Left ventricle myocardium inferior (tissue), 1 donor: Measurements from ENCODE around the gene DUOXA1. TPM values are rescaled to one million over a fixed set of nuclear protein-coding genes. Genes with fewer than 3 reads are reported as not detected.
A peak's percentile ranks its signal among the peaks of the same experiment; 100 is the strongest.

Experiments
- DNase-seq: peaks from one replicate; pipeline ENCODE4 v3.0.0-alpha.2; 2020
- H3K27ac ChIP-seq: fragments of 200-600 bp; replicated peaks from 2 replicates; pipeline ENCODE4 v1.8.0; 2021
- H3K27me3 ChIP-seq: fragments of 200-600 bp; 2 replicates; pipeline ENCODE4 v1.8.0; 2021; ENCODE audit warnings: low read depth
- H3K36me3 ChIP-seq: fragments of 200-600 bp; 2 replicates; pipeline ENCODE4 v1.8.0; 2021
- H3K4me1 ChIP-seq: fragments of 200-600 bp; 2 replicates; pipeline ENCODE4 v1.8.0; 2021
- H3K4me3 ChIP-seq: fragments of 200-600 bp; 2 replicates; pipeline ENCODE4 v1.8.0; 2021; ENCODE audit warnings: mild to moderate bottlenecking, moderate library complexity
- H3K9me3 ChIP-seq: fragments of 200-600 bp; replicated peaks from 2 replicates; pipeline ENCODE4 v1.8.0; 2021
- intact Hi-C: fragments of 100-400 bp; cut with micrococcal nuclease; formaldehyde crosslinking; loops from one replicate; pipeline ENCODE4 v1.11.0; 2022
- total RNA-seq: library from RNA; stranded (reverse); fragmentation: NEBNext Ultra II Directional; extraction: Animal tissue kit (Norgen Biotek cat#: 25700); gene quantifications from one replicate; pipeline ENCODE4 v1.2.1, GENCODE V29; 2021
- TF ChIP-seq, protein P1 (sequence below): fragments of 200-600 bp; IDR thresholded peaks from 2 replicates; pipeline ENCODE4 v1.8.0; 2021; ENCODE audit warnings: antibody characterized with exemption, mild to moderate bottlenecking, borderline replicate concordance
- donor health status: DM: no; HTN: yes; CAD: no; lungs with severe emphysema.

The DUOXA1 gene
- total RNA-seq, 1 donor from 2014 or later, result 0.30 TPM

DNA sequence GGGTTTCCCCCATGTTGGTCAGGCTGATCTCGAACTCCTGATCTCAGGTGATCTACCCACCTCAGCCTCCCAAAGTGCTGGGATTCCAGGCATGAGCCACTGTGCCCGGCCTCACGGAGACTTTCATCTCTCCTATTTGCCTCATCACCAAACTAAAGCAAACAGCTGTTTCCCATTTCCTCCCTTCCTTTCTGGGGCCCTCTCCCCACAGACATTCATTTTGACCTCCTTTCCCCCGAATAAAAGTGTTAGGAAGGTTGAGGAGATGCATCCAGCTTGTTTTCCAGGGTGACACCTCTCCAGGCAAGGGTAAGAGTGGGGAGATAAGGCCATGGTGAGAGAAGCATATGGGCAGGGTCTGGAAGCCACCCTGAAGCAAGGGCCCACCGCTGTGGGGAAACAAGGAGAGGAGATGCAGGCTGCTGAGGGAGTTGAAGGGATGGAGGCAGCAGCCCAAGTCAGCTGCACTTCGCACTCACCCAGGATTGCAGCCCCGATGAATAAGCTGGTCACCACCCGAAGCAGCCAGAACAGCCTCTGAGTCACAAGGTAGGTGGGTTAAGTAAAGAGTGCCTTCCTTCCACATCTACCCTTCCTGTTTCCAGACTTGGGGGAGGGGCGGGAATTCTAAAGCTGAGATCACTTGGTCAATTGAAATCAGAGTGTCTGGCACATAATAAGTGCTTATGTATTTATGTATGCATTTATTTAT is 7.8 kb downstream of the DUOXA1 start:
- peaks cover 83% of the 10 kb centered on the region for H3K27me3 ChIP-seq
- H3K9me3 ChIP-seq, result no peaks in the 10 kb centered on the region
- TF ChIP-seq, protein P1, sequence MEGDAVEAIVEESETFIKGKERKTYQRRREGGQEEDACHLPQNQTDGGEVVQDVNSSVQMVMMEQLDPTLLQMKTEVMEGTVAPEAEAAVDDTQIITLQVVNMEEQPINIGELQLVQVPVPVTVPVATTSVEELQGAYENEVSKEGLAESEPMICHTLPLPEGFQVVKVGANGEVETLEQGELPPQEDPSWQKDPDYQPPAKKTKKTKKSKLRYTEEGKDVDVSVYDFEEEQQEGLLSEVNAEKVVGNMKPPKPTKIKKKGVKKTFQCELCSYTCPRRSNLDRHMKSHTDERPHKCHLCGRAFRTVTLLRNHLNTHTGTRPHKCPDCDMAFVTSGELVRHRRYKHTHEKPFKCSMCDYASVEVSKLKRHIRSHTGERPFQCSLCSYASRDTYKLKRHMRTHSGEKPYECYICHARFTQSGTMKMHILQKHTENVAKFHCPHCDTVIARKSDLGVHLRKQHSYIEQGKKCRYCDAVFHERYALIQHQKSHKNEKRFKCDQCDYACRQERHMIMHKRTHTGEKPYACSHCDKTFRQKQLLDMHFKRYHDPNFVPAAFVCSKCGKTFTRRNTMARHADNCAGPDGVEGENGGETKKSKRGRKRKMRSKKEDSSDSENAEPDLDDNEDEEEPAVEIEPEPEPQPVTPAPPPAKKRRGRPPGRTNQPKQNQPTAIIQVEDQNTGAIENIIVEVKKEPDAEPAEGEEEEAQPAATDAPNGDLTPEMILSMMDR, result no peak

DNA sequence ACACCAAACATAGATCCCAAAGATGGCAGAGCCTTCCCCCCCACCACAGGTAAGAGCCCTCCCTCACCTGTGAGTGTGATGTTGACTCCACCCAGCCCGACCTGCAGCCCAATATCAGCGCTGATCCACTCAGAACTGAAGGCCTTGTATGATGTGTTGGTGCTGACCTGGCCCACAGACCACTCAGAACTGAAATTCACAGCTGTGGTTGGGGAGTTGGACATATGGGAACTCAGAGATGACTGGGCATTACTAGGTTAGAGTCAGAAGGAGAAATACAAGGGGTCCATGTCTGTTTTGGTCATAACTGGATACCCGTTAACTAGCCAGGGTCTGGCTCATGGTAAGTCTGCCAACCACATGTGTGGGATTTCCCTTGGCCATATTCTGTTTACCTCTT is 8.7 kb downstream of the DUOXA1 start:
- no peak for DNase-seq
- peaks cover 91% of the 10 kb centered on the region for H3K27me3 ChIP-seq
- no peaks in the 10 kb centered on the region for H3K9me3 ChIP-seq
- H3K27ac ChIP-seq, result no peak overlapping the region
- intact Hi-C loops, result no loop called here
- H3K4me3 ChIP-seq, result no peak overlapping the region
- H3K36me3 ChIP-seq, result no peaks in the 10 kb centered on the region
- TF ChIP-seq, protein P1, result no peak
- H3K4me1 ChIP-seq, result peaks cover 16% of the 10 kb centered on the region

More for the DNA sequence above, 7.8 kb downstream of the DUOXA1 start:
- Histone ChIP-seq H3K4me3 (no peak overlapping the region), H3K27ac (no peak overlapping the region), H3K36me3 (no peaks in the 10 kb centered on the region), H3K4me1 (peaks cover 11% of the 10 kb centered on the region)
- intact Hi-C loops, result no loop called here
- DNase-seq, result no peak

GRCh38 chr15:45120081-45120972 is 9.4 kb downstream of the DUOXA1 start:
- intact Hi-C loops, result no loop called here
- Histone ChIP-seq H3K36me3 (no peaks in the 10 kb centered on the region), H3K27ac (no peak overlapping the region), H3K4me1 (peaks cover 16% of the 10 kb centered on the region), H3K9me3 (no peaks in the 10 kb centered on the region), H3K27me3 (peaks cover 92% of the 10 kb centered on the region), H3K4me3 (no peak overlapping the region)
- no peak for DNase-seq
- TF ChIP-seq, protein P1, result no peak

- Histone ChIP-seq H3K4me1 (peaks cover 24% of the 10 kb centered on the region), H3K9me3 (no peaks in the 10 kb centered on the region), H3K27ac (no peak overlapping the region), H3K36me3 (no peaks in the 10 kb centered on the region), H3K27me3 (peaks cover 94% of the 10 kb centered on the region), H3K4me3 (no peak overlapping the region)
- TF ChIP-seq, protein P1, result no peak
- intact Hi-C loops, result no loop called here
- no peak for DNase-seq
Measured at GRCh38 chr15:45118996-45119395, 10.7 kb downstream of the DUOXA1 start.

- TF ChIP-seq, protein P1, result peak; percentile 98
- peak overlapping the region; percentile 54 for H3K4me3 ChIP-seq
- peaks cover 32% of the 10 kb centered on the region for H3K4me1 ChIP-seq
- intact Hi-C loops, result no loop called here
- DNase-seq, result peak; percentile 83
- no peaks in the 10 kb centered on the region for H3K9me3 ChIP-seq
- no peaks in the 10 kb centered on the region for H3K36me3 ChIP-seq
- H3K27me3 ChIP-seq, result peaks cover 94% of the 10 kb centered on the region
- no peak overlapping the region for H3K27ac ChIP-seq
Measured at GRCh38 chr15:45118131-45118588, 11.5 kb downstream of the DUOXA1 start.
